HepG2 (cell line): ENCODE data around the gene PKD1L1. TPM values are rescaled to one million over a fixed set of nuclear protein-coding genes. Genes with fewer than 3 reads are reported as not detected.
A peak's percentile ranks its signal among the peaks of the same experiment; 100 is the strongest.

Experiments used
- ARNT ChIP-seq: fragments of 450-650 bp; IDR thresholded peaks from 2 replicates; pipeline ENCODE4 v1.6.1; 2017
- ATF4 ChIP-seq, 2 experiments: fragments of 450-650 bp in 1 of 2; sonication (generic) in 1 of 2; formaldehyde crosslinking; IDR thresholded peaks; 2 replicates each; pipeline versions ENCODE4 v1.5.0 to v1.8.0; 2020 to 2022; ENCODE audit warnings: mild to moderate bottlenecking in 1 of 2, missing genetic modification reagents in 1 of 2
- CREB1 ChIP-seq, 2 experiments: fragments of 450-650 bp in 1 of 2; IDR thresholded peaks; 2 replicates each; pipeline ENCODE4 v1.6.1; 2016 to 2017; ENCODE audit warnings: control low read depth in 1 of 2, mild to moderate bottlenecking in 1 of 2, missing compliant biosample characterization in 1 of 2, missing genetic modification characterization in 1 of 2
- CREB3 ChIP-seq: sonication (generic); formaldehyde crosslinking; IDR thresholded peaks from 2 replicates; pipeline ENCODE4 v1.5.0; 2020; ENCODE audit warnings: missing genetic modification reagents
- EED ChIP-seq: sonication (generic); formaldehyde crosslinking; IDR thresholded peaks from 2 replicates; pipeline ENCODE4 v1.5.0; 2020; ENCODE audit warnings: mild to moderate bottlenecking, missing genetic modification reagents
- FIP1L1 ChIP-seq: fragments of 200-400 bp; formaldehyde crosslinking; IDR thresholded peaks from 2 replicates; pipeline ENCODE4 v1.6.1; 2018; ENCODE audit warnings: low read depth, mild to moderate bottlenecking, low read length, moderate library complexity, borderline replicate concordance; ENCODE audit not compliant: insufficient read depth
- HNRNPL ChIP-seq: fragments of 200-400 bp; formaldehyde crosslinking; IDR thresholded peaks from 2 replicates; pipeline ENCODE4 v1.6.1; 2017; ENCODE audit warnings: mild to moderate bottlenecking, low read depth, low read length
- KDM3A ChIP-seq: IDR thresholded peaks from 2 replicates; pipeline ENCODE4 v1.6.1; 2018; ENCODE audit warnings: low read depth, missing compliant biosample characterization
- NFATC3 ChIP-seq: sonication (generic); formaldehyde crosslinking; IDR thresholded peaks from 2 replicates; pipeline ENCODE4 v1.5.1; 2020; ENCODE audit warnings: mild to moderate bottlenecking, missing genetic modification reagents
- PATZ1 ChIP-seq: sonication (generic); formaldehyde crosslinking; IDR thresholded peaks from 2 replicates; pipeline ENCODE4 v1.4.0; 2020; ENCODE audit warnings: missing genetic modification reagents
- RFX1 ChIP-seq: fragments of 450-650 bp; IDR thresholded peaks from 2 replicates; pipeline ENCODE4 v1.6.1; 2017
- SRSF1 ChIP-seq: fragments of 200-400 bp; formaldehyde crosslinking; optimal IDR thresholded peaks from 2 replicates; pipeline ENCODE3; 2017; ENCODE audit warnings: mild to moderate bottlenecking, low read depth, low read length, moderate library complexity
- STAG1 ChIP-seq: sonication (generic); formaldehyde crosslinking; IDR thresholded peaks from 2 replicates; pipeline ENCODE4 v1.4.0; 2020; ENCODE audit warnings: missing genetic modification reagents
- ZBTB26 ChIP-seq: IDR thresholded peaks from 2 replicates; pipeline ENCODE4 v1.6.1; 2016; ENCODE audit warnings: missing compliant biosample characterization, missing genetic modification reagents, borderline replicate concordance
- ZBTB42 ChIP-seq: sonication (generic); formaldehyde crosslinking; IDR thresholded peaks from 2 replicates; pipeline ENCODE4 v1.5.0; 2020; ENCODE audit warnings: mild to moderate bottlenecking, missing genetic modification reagents
- ZNF326 ChIP-seq: sonication (generic); formaldehyde crosslinking; IDR thresholded peaks from 2 replicates; pipeline ENCODE4 v1.4.0; 2020; ENCODE audit warnings: missing genetic modification reagents, borderline replicate concordance
- ZNF33B ChIP-seq: sonication (generic); formaldehyde crosslinking; IDR thresholded peaks from 2 replicates; pipeline ENCODE4 v1.5.1; 2020; ENCODE audit warnings: mild to moderate bottlenecking, missing genetic modification reagents
- ZNF761 ChIP-seq: sonication (generic); formaldehyde crosslinking; conservative IDR thresholded peaks from 2 replicates; pipeline ENCODE4 v1.4.0; 2020; ENCODE audit warnings: mild to moderate bottlenecking, missing genetic modification reagents
- ZNF816 ChIP-seq: sonication (generic); formaldehyde crosslinking; IDR thresholded peaks from 2 replicates; pipeline ENCODE4 v1.8.0; 2022; ENCODE audit warnings: missing genetic modification reagents, mild to moderate bottlenecking, borderline replicate concordance
- polyA plus RNA-seq, 8 experiments: library from polyadenylated mRNA; depleted of rRNA in 3 of 8; stranded (reverse) in 7 of 8; unstranded in 1 of 8; fragments of >200 nt; fragmentation: Illumina TruSeq in 4 of 8; extraction: Trizol in 4 of 8; gene quantifications; 2 replicates each; pipeline versions ENCODE4 v1.2.1 to v1.2.3, GENCODE V29; 2011 to 2016; ENCODE audit warnings: low read depth in 4 of 8, missing spikeins in 1 of 8, mixed read lengths in 1 of 8; ENCODE audit not compliant: insufficient read depth in 1 of 8
- total RNA-seq, 5 experiments: library from RNA; depleted of rRNA; stranded (reverse); fragments of >200 nt; fragmentation: Illumina TruSeq; extraction: Trizol; gene quantifications; 2 replicates each; pipeline ENCODE4 v1.2.3, GENCODE V29; 2016; ENCODE audit warnings: low read depth in 1 of 5

Gene PKD1L1
- total and polyA plus RNA-seq, 2 of the 13 experiments (the other 11 are each of a cell fraction or from before 2014, with no cell fraction given) = 0.01 TPM; not detected in 1

GRCh38 chr7:47786557-47787248, 161.6 kb downstream of the PKD1L1 start (continued):
- TF ChIP-seq FIP1L1 (no peak), RFX1 (no peak), ZBTB26 (CRISPR knock-in tag) (no peak; the same call in 1 of the 2 replicates), ZNF33B (CRISPR knock-in tag) (no peak), NFATC3 (CRISPR knock-in tag) (no peak), ZNF326 (CRISPR knock-in tag) (no peak), STAG1 (CRISPR knock-in tag) (peak; percentile 28), ZBTB42 (CRISPR knock-in tag) (no peak), ATF4 (CRISPR knock-in tag; IDR thresholded peaks at IDR 0.05) (peak in 1 of 2 experiments; percentile 75; a peak in 2 of 4 replicates), HNRNPL (0 out of 2 replicates have a peak, but pooled peaks have one; percentile 62), ARNT (no peak), CREB1 (IDR thresholded peaks at IDR 0.05) (no peak), CREB1 (CRISPR knock-in tag; IDR thresholded peaks at IDR 0.05) (peak; percentile 44; the same call in 1 of the 2 replicates), ZNF816 (CRISPR knock-in tag) (no peak), EED (CRISPR knock-in tag) (no peak), SRSF1 (peak; percentile 50), KDM3A (CRISPR knock-in tag) (no peak), ZNF761 (CRISPR knock-in tag) (0 out of 2 replicates have a peak, but pooled peaks have one; percentile 31), CREB3 (CRISPR knock-in tag) (no peak), PATZ1 (peak; percentile 86)
